SK-N-MC (cell line): ENCODE data around the gene MRPL44.

Experiments used
- DNase-seq: peaks from one replicate; pipeline ENCODE4 v3.0.0-alpha.2; 2011; ENCODE audit warnings: low read depth, low spot score
- H3K27ac ChIP-seq: fragments of 200-600 bp; sonication (generic); 2 replicates; pipeline ENCODE4 v1.5.1; 2016; ENCODE audit warnings: mixed run types
- H3K36me3 ChIP-seq: fragments of 200-600 bp; sonication (generic); 2 replicates; pipeline ENCODE4 v1.6.1; 2017; ENCODE audit warnings: antibody characterized with exemption, low read length, mixed read lengths; ENCODE audit not compliant: insufficient read depth
- H3K4me3 ChIP-seq: fragments of 200-600 bp; sonication (generic); 2 replicates; pipeline ENCODE4 v1.5.1; 2016
- H3K9ac ChIP-seq: fragments of 200-600 bp; sonication (generic); 2 replicates; pipeline ENCODE4 v1.8.0; 2017; ENCODE audit warnings: mixed run types, mixed read lengths; ENCODE audit not compliant: insufficient read length
- H3K9me3 ChIP-seq: fragments of 200-600 bp; sonication (generic); 2 replicates; pipeline ENCODE4 v1.6.1; 2017; ENCODE audit warnings: low read depth, mild to moderate bottlenecking, antibody characterized with exemption, low read length, moderate library complexity, mixed read lengths
- EZH2 ChIP-seq: fragments of 200-600 bp; sonication (generic); IDR thresholded peaks from one replicate; pipeline ENCODE4 v1.6.1; 2017; ENCODE audit warnings: antibody characterized with exemption
- FOXP2 ChIP-seq: optimal IDR thresholded peaks from 2 replicates; pipeline ENCODE3; 2011; ENCODE audit warnings: mild to moderate bottlenecking, moderate library complexity; ENCODE audit not compliant: insufficient read depth; ENCODE audit errors: extremely low read length, control extremely low read depth
- POLR2AphosphoS5 ChIP-seq: IDR thresholded peaks from 2 replicates; pipeline ENCODE4 v1.6.1; 2012; ENCODE audit warnings: mild to moderate bottlenecking, low read depth, low read length, borderline replicate concordance

MRPL44 gene

DNA sequence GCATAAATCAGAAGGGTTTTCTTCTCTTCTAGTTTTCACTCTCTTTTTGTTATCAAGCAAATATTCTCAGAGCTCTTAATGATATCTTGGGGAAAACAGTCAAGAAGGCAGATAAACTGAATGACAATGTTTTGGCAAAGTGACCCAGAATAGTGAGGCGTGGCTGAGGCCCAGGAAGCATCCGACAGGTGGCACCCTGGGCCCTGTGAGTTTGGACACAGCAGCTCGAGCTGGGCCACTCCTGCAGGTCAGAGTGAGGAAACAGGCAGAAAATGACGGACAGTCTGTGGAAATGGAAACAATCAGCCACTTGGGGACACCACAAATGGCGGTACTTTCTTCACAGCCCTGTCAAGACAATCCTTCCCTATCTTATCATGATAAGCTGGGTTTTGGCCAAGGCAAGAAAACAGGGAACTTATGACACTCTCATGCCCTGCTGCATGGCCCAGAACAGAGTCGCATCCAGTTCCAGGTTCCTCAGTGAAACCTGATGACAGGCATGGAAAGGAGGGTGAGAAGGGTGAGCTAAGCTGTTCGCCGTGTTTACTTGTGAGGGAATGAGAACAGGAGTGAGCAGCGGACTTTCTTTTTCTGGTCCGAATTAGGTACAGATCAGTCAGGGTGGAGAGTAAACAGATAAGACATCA is 32.1 kb downstream of the MRPL44 start:
- Histone ChIP-seq H3K36me3 (peaks cover 4% of the 10 kb centered on the region; the same call in 1 of the 2 replicates), H3K9me3 (no peaks in the 10 kb centered on the region), H3K27ac (no peak overlapping the region), H3K9ac (no peak overlapping the region), H3K4me3 (no peak overlapping the region)
- no peak for TF ChIP-seq POLR2AphosphoS5
- no peak for TF ChIP-seq FOXP2
- TF ChIP-seq EZH2 = no peak
- DNase-seq = no peak

DNA sequence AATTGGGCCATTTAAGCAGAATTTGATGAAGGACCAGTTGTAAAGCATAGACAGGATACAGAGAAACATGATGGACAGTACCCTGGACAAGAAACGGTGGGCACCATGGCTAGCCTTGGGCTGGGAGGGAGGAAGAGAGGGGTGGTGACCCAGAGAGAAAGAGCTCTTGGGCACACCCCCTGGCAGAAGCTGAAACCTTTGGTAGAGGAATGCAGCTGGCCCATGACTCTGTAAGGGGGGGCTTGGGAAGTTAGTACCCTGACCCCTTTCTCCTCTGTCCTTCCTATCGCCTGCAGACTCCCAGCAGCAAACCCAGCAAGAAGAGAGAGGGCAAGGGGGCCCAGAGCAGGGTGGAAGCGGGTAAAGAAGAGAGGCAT is 32.6 kb downstream of the MRPL44 start:
- no peak for DNase-seq
- Histone ChIP-seq H3K27ac (no peak overlapping the region), H3K9me3 (no peaks in the 10 kb centered on the region), H3K4me3 (no peak overlapping the region), H3K36me3 (peaks cover 3% of the 10 kb centered on the region; the same call in 1 of the 2 replicates), H3K9ac (no peak overlapping the region)
- TF ChIP-seq EZH2 (no peak), POLR2AphosphoS5 (no peak), FOXP2 (no peak)

DNA sequence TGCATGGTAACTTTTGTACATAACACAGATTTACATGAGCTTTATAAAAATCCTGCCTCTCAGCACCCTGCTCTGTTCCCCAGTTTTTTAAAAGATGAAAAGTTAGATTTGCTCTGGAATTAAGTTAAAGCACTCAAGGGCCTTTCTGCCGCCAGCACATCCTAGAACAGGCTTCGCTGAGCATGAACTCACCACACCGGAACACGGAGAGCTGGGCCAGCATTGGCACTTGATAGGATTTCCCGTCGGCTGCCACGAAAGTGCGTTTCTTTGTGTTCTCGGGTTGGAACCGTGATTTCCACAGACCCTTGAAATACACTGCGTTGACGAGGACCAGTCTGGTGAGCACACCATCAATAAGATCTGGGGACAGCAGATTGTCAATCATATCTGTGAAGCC is 34.3 kb downstream of the MRPL44 start:
- H3K9me3 ChIP-seq = no peaks in the 10 kb centered on the region
- H3K27ac ChIP-seq = no peak overlapping the region
- no peak for TF ChIP-seq POLR2AphosphoS5
- peaks cover 18% of the 10 kb centered on the region for H3K36me3 ChIP-seq
- DNase-seq = no peak
- no peak overlapping the region for H3K4me3 ChIP-seq
- peak overlapping the region; percentile 24 for H3K9ac ChIP-seq

DNA sequence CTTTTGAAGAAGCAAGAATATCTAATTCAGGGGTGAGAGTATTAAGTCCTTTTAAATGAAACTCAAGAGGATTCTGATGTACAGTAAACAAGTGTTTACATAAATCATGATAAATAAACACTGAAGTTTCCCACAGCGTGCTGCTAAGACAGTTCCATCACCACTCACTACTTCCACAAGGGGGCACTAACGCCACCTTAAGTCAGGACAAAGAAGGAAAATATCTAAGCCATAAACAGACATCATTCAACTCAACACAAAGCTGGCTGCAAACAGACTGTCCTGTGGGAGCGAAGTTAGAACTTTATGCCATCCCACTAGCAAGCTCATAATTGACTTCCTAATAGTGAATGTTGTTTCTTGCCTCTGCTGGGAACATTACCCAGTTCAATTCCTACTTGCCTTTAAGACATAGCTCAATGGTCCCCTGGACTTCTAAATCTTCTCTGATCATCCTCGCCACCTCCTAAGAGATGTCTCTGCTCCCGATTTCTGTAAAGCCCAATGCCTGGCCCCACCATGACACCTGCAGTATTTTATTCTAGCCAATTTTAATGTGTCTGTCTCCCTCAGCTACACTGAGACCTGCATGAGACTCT is 36.5 kb downstream of the MRPL44 start:
- H3K36me3 ChIP-seq = peaks cover 26% of the 10 kb centered on the region

DNA sequence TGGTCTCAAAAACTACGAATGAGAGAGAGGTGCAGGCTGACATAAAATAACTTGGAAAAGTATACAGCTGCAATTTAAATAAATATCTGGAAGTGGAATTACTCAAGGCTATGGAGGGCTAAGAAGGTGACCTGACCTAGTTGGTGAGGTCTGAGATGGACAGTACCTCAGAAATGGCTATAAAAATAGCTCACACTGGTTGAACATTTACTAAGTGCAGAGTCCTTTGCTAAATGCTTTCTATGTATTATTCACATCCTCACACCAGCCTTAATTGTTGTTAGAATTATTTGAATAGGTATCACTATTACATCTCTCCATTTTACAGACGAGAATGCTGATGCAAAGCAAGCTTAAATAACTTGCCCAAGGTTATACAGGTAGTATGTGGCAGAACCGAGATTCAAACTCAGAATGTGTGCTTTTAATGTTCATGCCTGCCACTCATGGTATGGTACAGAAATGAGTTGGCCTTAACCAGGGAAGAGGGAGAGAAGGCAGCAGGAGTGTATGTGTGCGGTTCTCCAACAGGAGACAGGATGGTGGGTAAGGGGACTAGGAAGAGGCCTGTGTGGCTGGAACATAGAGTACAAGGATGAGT is 37.4 kb downstream of the MRPL44 start:
- Histone ChIP-seq H3K9ac (no peak overlapping the region), H3K9me3 (no peaks in the 10 kb centered on the region), H3K4me3 (no peak overlapping the region), H3K36me3 (peaks cover 26% of the 10 kb centered on the region), H3K27ac (no peak overlapping the region)
- TF ChIP-seq EZH2 (no peak), POLR2AphosphoS5 (no peak), FOXP2 (no peak)
- DNase-seq = no peak

More for the DNA sequence above, 36.5 kb downstream of the MRPL44 start:
- no peak overlapping the region for H3K4me3 ChIP-seq
- peak; percentile 81 for DNase-seq
- H3K9me3 ChIP-seq = no peaks in the 10 kb centered on the region
- TF ChIP-seq FOXP2 = peak; percentile 91
- TF ChIP-seq POLR2AphosphoS5 = no peak
- no peak for TF ChIP-seq EZH2
- H3K9ac ChIP-seq = no peak overlapping the region
- H3K27ac ChIP-seq = peak overlapping the region; percentile 20; the same call in 1 of the 2 replicates

DNA sequence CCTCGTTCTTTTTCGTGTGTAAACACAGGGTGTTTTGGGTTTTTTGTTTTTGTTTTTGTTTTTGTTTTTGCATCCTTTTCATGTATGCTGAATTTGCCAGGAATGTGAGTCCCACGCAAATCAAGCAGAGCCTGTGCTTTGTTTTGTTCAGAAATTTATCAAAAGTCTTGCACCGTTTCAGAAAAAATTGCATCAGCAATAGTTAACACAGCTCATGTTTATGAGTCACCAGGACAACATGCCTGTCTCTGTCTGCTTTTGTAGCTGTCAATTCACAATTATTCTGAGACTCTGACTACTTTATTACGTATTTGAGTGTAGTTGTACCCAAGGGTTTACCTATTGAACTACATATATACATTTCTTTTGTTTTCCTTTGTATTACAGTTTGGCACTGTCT is 38.3 kb downstream of the MRPL44 start:
- Histone ChIP-seq H3K9ac (no peak overlapping the region), H3K4me3 (no peak overlapping the region), H3K9me3 (no peaks in the 10 kb centered on the region), H3K36me3 (peaks cover 26% of the 10 kb centered on the region), H3K27ac (peak overlapping the region; percentile 22; the same call in 1 of the 2 replicates)
- TF ChIP-seq FOXP2 (no peak), POLR2AphosphoS5 (no peak), EZH2 (no peak)
- peak; percentile 45 for DNase-seq

DNA sequence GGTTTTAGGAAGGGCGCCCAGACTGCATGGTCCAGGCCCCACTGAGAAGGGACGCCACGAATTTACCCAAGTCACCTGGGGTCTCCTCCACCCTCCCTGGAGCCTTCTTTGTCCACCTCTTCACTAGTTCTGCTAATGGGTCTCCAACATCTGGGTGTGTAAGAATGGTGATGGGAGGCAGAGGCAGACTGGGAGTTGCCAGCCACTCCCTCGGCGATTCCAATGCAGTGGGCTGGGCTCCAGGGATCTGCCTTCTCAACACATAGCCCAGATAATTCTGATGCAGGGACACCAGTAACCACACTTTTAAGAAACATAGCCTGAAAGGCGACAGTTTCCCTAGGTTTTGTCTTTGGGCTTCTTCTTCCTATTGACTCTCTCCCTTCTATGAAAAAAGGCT is 39.1 kb downstream of the MRPL44 start:
- Histone ChIP-seq H3K9ac (no peak overlapping the region), H3K36me3 (peaks cover 34% of the 10 kb centered on the region), H3K27ac (no peak overlapping the region), H3K4me3 (no peak overlapping the region), H3K9me3 (no peaks in the 10 kb centered on the region)
- no peak for DNase-seq
- no peak for TF ChIP-seq EZH2
- TF ChIP-seq FOXP2 = no peak
- TF ChIP-seq POLR2AphosphoS5 = no peak

DNA sequence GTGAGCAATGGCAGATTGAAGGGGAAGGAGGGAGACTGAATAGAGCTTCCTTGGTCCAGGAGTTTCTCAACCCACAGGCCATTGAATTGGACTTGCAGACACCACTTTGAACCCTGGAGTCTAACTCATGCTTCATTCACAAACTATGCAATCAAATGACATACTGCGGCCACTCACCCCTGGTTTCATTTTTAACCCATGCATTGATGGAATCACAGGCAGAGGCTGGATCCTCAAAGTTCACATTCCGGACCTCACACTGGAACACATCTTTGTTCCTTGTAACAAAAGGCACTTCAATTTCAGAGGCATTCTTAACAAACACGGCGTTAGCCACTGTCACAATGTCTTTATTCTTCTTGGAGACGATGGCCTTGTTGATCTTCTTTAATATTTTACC is 40.7 kb downstream of the MRPL44 start:
- Histone ChIP-seq H3K9ac (no peak overlapping the region), H3K4me3 (no peak overlapping the region), H3K36me3 (peaks cover 34% of the 10 kb centered on the region), H3K9me3 (no peaks in the 10 kb centered on the region), H3K27ac (no peak overlapping the region)
- DNase-seq = no peak
- no peak for TF ChIP-seq FOXP2

DNA sequence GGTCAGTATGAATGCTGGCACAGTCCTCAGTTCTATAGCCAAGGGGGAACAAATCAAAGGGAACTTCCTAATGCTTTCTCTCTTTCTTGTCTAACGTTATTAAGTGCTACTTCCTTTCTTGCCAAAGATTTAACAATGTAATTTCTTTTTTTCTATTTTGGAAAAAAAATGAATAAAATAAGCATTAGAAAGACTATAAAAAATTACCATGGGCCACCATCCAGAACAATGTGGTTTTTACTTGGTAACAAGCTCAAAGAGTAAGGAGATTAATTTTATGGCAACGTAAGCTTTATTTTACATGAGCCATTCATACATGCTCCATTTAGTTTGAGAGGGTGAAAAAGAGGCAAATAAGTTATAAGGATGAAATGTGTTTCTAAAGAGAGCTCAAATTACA is 41.7 kb downstream of the MRPL44 start:
- DNase-seq = peak; percentile 68
- TF ChIP-seq FOXP2 (no peak), POLR2AphosphoS5 (peak; percentile 32; the same call in 1 of the 2 replicates), EZH2 (no peak)
- H3K36me3 ChIP-seq = peaks cover 34% of the 10 kb centered on the region
- no peak overlapping the region for H3K9ac ChIP-seq
- peak overlapping the region; percentile 16; the same call in 1 of the 2 replicates for H3K27ac ChIP-seq
- H3K9me3 ChIP-seq = no peaks in the 10 kb centered on the region
- H3K4me3 ChIP-seq = 0 out of 2 replicates have a peak overlapping the region, but pooled peaks have one; percentile 27
